ENCODE data around the gene MYL11. TPM values are rescaled to one million over a fixed set of nuclear protein-coding genes. Genes with fewer than 3 reads are reported as not detected.

Gene MYL11
- polyA plus RNA-seq, 1 donor from 2014 or later, result not detected

GRCh38 chr16:30398661-30399434 lies 24.2 kb downstream of the MYL11 start:
- Histone ChIP-seq H4K20me1 (ENCODE audit: insufficient read depth) (no peaks in the 10 kb centered on the region), H3K9ac (ENCODE audit: low read length) (peak overlapping the region; percentile 88), H3K9me3 (ENCODE audit: low read length) (no peaks in the 10 kb centered on the region), H3K27ac (ENCODE audit: low read length) (peak overlapping the region; percentile 99), H3K36me3 (ENCODE audit: insufficient read depth, low read length) (peaks cover 7% of the 10 kb centered on the region), H3K9me2 (ENCODE audit: insufficient read depth, low read length) (no peaks in the 10 kb centered on the region), H3F3A (ENCODE audit: insufficient read depth, low read length, poor library complexity, severe bottlenecking) (peaks cover 12% of the 10 kb centered on the region), H3K79me2 (replicated peaks; ENCODE audit: insufficient read depth, low read length) (peaks cover 29% of the 10 kb centered on the region), H3K27me3 (ENCODE audit: insufficient read depth, low read depth, low read length) (no peaks in the 10 kb centered on the region), H3K4me2 (ENCODE audit: low read length) (peak overlapping the region; percentile 85), H2AFZ (ENCODE audit: low read depth, low read length) (no peak overlapping the region), H3K4me3 (ENCODE audit: low read length) (peak overlapping the region; percentile 68)
- TF ChIP-seq TAF1 (IDR thresholded peaks at IDR 0.05; ENCODE audit: low read depth) (no peak), EP300 (conservative IDR thresholded peaks at IDR 0.05; ENCODE audit: poor library complexity, severe bottlenecking) (no peak), CTCF (IDR thresholded peaks at IDR 0.05; ENCODE audit: poor library complexity, severe bottlenecking) (no peak), MXI1 (conservative IDR thresholded peaks at IDR 0.05; ENCODE audit: poor library complexity, severe bottlenecking) (no peak), REST (IDR thresholded peaks at IDR 0.05; ENCODE audit: borderline replicate concordance) (no peak), RAD21 (conservative IDR thresholded peaks at IDR 0.05) (no peak), EZH2 (IDR thresholded peaks at IDR 0.05; ENCODE audit: borderline replicate concordance, insufficient read depth, low read length, poor library complexity, severe bottlenecking) (no peak), POLR2AphosphoS5 (IDR thresholded peaks at IDR 0.05) (no peak), SMC3 (conservative IDR thresholded peaks at IDR 0.05; ENCODE audit: poor library complexity) (no peak)

- Histone ChIP-seq H2AFZ (ENCODE audit: low read depth, low read length) (no peak overlapping the region), H4K20me1 (ENCODE audit: insufficient read depth) (no peaks in the 10 kb centered on the region), H3K27me3 (ENCODE audit: insufficient read depth, low read depth, low read length) (no peaks in the 10 kb centered on the region), H3K4me3 (ENCODE audit: low read length) (peak overlapping the region; percentile 68), H3K9me3 (ENCODE audit: low read length) (no peaks in the 10 kb centered on the region), H3K4me2 (ENCODE audit: low read length) (peak overlapping the region; percentile 85), H3K9ac (ENCODE audit: low read length) (peak overlapping the region; percentile 88), H3K9me2 (ENCODE audit: insufficient read depth, low read length) (no peaks in the 10 kb centered on the region), H3K36me3 (ENCODE audit: insufficient read depth, low read length) (peaks cover 7% of the 10 kb centered on the region), H3K27ac (ENCODE audit: low read length) (peak overlapping the region; percentile 99), H3F3A (ENCODE audit: insufficient read depth, low read length, poor library complexity, severe bottlenecking) (peaks cover 12% of the 10 kb centered on the region), H3K79me2 (replicated peaks; ENCODE audit: insufficient read depth, low read length) (peaks cover 21% of the 10 kb centered on the region)
- TF ChIP-seq MXI1 (conservative IDR thresholded peaks at IDR 0.05; ENCODE audit: poor library complexity, severe bottlenecking) (no peak), EP300 (conservative IDR thresholded peaks at IDR 0.05; ENCODE audit: poor library complexity, severe bottlenecking) (no peak), POLR2AphosphoS5 (IDR thresholded peaks at IDR 0.05) (no peak), TAF1 (IDR thresholded peaks at IDR 0.05; ENCODE audit: low read depth) (no peak), SMC3 (conservative IDR thresholded peaks at IDR 0.05; ENCODE audit: poor library complexity) (no peak), EZH2 (IDR thresholded peaks at IDR 0.05; ENCODE audit: borderline replicate concordance, insufficient read depth, low read length, poor library complexity, severe bottlenecking) (no peak)
These were observed 25.0 kb downstream of the MYL11 start for GRCh38 chr16:30399435-30400186.
